HG03175 (cell line): ENCODE data around the gene CORO2A.

ENCODE experiments used
- ATAC-seq: cut with Tn5 transposase; IDR thresholded peaks from one replicate; pipeline ENCODE4 v1.9.1; 2021; ENCODE audit warnings: mild to moderate bottlenecking, moderate library complexity; ENCODE audit not compliant: unreplicated experiment

Gene CORO2A

GRCh38 chr9:98220911-98221310, 28.5 kb upstream of the CORO2A start:
- ATAC-seq, result no peak

GRCh38 chr9:98219794-98220370, 27.4 kb upstream of the CORO2A start:
- no peak for ATAC-seq

DNA sequence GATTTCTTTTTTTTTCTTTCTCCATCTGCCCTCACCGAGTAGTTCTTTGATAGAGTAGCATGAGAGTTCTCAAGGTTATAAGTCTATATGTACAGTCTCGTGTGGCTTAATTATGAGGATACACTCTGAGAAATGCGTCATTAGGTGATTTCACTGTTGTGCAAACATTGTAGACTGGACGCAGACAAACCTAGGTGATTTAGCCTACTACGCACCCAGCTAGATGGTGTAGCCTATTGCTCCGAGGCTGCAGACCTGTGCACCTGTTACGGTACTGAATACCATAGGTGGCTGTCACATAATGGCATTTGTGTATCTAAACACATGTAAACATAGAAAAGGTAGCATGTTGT, 26.9 kb upstream of the CORO2A start:
- ATAC-seq, result no peak

DNA sequence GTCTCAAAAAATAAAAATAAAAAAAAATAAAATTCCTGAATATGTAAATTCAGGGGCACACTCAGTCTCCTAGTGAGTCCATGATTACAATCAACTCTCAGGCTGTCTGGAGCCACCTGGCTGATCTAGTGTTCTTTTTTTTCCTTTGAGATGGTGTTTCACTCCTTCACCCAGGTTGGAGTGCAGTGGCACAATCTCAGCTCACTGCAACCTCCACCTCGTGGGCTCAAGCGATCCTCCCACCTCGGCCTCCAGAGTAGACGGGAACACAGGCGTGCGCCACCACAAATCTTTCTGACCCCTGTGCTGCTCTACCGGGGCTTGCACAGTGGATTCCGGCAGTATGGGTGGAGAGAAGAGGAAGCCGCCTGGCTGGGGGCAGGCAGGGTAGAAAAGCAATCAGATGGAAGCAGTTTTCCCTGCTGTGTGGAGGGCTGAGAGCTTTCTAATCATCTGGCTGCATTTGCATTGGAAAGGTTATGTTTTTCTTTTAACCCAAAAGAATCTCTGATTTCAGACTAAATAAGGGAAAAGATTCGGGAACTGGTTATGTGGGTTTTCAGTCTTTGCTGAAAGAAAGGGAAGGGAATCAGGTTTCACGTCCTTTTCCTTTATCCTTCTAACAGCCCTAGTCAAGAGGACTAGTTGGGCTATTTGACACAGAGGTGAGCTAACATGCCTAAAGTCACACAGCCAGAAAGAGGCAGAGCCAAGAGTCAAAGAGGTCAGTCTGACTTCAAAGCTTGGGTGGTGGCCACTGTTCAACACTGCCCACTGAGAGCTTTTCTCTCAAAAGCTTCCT, 26.3 kb upstream of the CORO2A start:
- no peak for ATAC-seq

GRCh38 chr9:98217255-98217654, 24.8 kb upstream of the CORO2A start:
- no peak for ATAC-seq

DNA sequence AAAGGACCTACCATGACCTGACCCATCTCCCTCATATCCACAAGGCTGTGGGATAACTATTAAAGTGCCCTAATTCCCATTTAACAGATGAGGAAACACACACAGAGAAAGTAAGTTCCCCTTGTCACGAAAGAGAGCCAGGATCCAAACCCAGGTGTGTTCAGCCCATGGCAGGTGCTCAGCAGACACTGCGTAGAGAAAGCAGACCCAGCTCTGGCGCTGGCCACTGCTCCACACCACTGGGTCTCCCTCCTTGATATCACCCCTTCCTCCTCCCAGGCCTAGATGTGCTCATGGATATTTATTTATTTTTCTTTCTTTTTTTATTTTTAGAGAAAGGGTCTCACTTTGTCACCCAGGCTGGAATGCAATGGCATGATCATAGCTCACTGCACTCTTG, 24.0 kb upstream of the CORO2A start:
- no peak for ATAC-seq

- no peak for ATAC-seq
These were observed 23.4 kb upstream of the CORO2A start for GRCh38 chr9:98215821-98216220.

GRCh38 chr9:98215271-98215670, 22.8 kb upstream of the CORO2A start:
- ATAC-seq, result no peak

DNA sequence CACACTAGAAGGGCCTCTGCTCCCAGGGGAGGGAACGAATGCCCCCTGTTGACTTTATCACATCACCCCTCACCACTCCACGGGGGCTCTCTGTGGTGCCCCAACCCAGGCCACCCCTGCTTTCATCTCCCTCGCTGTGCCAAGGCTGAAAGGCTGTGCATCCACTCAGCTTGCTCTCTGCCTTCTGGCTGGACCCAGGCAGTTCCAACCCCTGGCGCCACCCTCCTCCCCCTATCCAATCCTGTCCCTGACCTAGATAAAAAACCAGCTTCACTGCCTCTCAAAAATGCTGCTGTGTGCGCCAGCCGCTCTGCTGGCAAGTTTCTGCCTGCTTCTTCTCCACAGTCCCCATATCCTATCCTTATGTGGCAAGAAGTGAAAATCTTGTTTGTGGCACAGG, 22.4 kb upstream of the CORO2A start:
- ATAC-seq, result no peak

DNA sequence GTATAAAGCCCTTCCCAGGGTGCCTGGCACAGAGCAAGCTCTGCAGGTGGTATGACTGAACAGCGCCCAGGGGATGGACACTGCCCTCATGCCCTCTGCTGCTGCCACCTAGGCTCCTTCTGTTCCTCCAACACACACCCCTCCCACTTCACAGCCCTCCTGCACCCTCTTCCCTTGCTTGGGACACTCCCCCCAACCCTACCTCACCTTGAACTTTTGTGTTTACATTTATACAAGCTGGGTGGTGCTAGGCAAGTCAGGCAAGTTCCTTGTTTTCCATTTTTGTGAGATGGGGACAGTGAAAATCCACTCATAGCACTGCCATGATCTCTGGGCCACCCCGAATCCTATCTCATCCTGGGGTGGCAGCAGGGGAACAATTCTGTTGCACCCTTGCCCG, 18.8 kb upstream of the CORO2A start:
- ATAC-seq, result no peak

GRCh38 chr9:98210435-98210834, 18.0 kb upstream of the CORO2A start:
- ATAC-seq, result no peak

GRCh38 chr9:98209530-98209929, 17.1 kb upstream of the CORO2A start:
- no peak for ATAC-seq

DNA sequence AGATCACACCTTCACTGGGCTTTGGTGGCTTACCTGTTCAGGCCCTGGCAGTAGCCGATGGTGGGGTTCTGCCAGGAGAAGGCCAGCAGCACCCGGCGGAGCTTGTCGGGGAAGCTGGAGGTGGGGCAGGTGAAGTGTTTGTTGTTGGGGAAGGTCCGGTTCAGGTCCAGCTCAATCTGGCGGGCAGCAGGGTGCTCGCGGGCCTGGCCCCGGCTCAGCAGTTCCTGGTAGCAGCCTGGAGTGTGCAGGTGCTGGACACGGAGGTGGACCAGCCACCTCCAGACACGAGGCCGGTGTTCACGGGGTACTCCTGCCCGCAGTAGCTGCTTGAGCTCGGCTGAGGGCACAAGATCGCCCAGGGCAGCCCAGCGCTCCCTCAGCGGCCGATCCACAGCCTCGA, 16.2 kb upstream of the CORO2A start:
- no peak for ATAC-seq

DNA sequence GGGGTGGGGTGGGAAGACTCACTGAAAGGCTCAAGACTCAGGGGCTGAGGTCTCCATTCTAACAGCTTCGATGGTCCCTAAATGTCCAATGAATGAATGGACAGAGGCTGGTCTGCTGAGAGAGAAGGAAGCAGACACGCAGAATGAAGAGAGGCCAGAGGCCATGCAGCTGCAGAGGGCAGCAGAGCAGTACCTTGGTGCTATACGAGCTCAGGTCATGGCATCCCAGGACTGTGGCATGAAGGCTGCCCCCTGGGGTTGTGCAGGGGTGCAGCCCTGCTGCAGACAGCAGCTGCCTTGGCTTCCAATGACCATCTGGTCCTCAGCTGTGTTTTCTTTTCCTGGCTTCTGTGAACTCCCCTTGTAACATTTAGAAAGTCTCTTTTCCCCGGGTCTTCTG, 15.2 kb upstream of the CORO2A start:
- no peak for ATAC-seq

DNA sequence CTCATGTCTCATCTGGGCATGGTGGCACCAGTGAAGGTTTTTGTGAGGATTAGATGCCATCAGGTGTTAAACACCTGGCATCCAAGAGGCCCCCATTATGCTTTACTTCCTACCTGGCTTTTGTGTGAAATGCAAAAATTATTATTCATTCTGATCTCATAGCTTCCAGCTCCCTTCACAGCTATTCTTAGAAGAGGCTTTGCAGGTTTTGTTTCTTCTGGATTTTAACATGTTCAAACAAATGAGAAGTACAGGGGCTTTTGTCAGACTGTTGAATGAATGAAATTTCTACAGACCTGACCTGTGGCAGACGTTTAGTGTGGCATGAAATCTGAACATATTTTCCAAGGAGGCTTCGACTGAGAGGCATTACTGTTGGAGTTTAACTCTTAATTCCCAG, 14.3 kb upstream of the CORO2A start:
- ATAC-seq, result no peak

- ATAC-seq, result no peak
These were observed 12.3 kb upstream of the CORO2A start for GRCh38 chr9:98204692-98205091.

DNA sequence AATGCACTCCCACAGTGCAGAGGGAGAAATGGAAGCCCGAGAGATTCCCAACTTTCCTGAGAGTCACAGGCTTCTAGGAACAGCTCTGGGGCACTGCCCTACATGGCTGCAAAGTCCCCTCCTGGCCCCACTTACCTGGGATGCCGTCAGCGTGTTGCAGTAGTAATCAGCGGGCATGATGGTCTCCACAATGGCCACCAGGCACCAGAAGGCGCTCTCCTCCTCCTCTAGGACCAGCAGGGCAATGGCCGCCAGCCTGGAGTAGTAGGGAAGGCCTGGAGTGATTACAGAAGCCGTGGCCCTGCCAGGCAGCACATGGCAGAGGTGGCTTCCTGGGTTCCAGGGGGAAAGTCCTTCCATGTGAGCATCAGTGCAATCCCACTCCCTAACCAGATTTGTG, 10.7 kb upstream of the CORO2A start:
- no peak for ATAC-seq

GRCh38 chr9:98202252-98202651, 9.8 kb upstream of the CORO2A start:
- no peak for ATAC-seq

DNA sequence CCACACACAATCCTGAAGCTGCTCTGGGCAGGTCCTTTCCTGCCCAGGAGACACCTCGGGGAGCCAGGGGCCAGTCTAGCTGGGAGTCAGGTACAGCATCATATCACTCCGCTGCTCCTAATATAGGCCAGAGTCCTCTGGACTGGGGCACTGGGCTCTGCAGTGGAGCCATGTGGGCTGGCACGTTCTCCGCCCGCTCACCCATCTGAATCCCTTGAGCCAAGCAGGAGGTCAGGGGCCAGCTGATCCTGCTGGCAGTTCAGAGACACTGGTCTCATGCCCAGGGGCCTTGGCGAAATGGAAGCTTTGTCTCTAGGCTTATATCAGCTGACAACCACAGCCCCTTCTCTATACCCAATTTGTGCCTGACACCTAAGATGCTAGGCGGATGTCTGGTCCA, 9.3 kb upstream of the CORO2A start:
- ATAC-seq, result no peak

DNA sequence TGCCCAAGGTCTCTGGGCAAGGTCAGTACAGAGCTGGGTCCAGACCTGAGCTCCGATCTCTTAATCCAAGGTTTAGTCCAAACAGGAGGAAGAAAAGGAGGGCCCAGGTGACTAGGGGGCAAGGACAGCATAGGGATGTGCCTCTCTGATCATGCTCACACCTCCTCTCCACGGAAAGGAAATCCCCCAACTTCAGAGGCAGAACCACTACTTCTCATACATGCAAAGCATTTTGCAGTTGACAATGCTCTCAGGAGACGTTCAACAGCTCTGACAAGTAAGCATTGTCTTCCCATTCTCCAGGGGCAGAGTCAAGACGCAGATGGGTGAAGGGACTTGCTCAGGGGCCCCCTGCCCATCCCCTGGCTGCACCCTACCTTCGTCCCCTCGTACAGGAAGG, 8.7 kb upstream of the CORO2A start:
- ATAC-seq, result no peak

- no peak for ATAC-seq
These were observed 7.1 kb upstream of the CORO2A start for GRCh38 chr9:98199388-98200033.

- no peak for ATAC-seq
These were observed 3.2 kb upstream of the CORO2A start for GRCh38 chr9:98195671-98196070.
